ENCODE results near the gene FTCD. TPM values are rescaled to one million over a fixed set of nuclear protein-coding genes. Genes with fewer than 3 reads are reported as not detected.

The FTCD gene
- total and polyA plus RNA-seq, 4 experiments from 2014 or later: 1.3 to 1.7 TPM; not detected in 2

- H3K27me3 Mint-ChIP-seq: peaks cover 29 to 37% of the 10 kb centered on the region in 2 donors
Observed at GRCh38 chr21:46100020-46100419, 55.4 kb downstream of the FTCD start.

GRCh38 chr21:46099476-46099875 is 55.9 kb downstream of the FTCD start:
- Histone ChIP-seq H3K4me1 (ENCODE audit: insufficient read depth, low read length) (no peaks in the 10 kb centered on the region), H3K9me3 (ENCODE audit: control insufficient read depth in 1 of 2, low read length in 2 of 2) (no peaks in the 10 kb centered on the region), H3K36me3 (ENCODE audit: insufficient read depth, low read length) (no peaks in the 10 kb centered on the region), H3K27ac (ENCODE audit: low read depth, low read length) (no peak overlapping the region), H3K27me3 (ENCODE audit: insufficient read depth, low read length) (no peaks in the 10 kb centered on the region), H3K4me3 (ENCODE audit: low read length in 2 of 2) (no peak overlapping the region)
- ChIA-PET POLR2A (ENCODE audit: partially characterized antibody) (no interaction called here), CTCF (ENCODE audit: partially characterized antibody) (no interaction called here)
- no peak for DNase-seq
- intact Hi-C loops (cut with micrococcal nuclease): loop anchor here (5.0 kb wide), 1 partner anchor 127 kb away; no protein-coding TSS in a partner anchor
- Mint-ChIP-seq H3K9me3 (peaks cover 2 to 27% (median 22%) of the 10 kb centered on the region in 8 donors), H3K27me3 (peaks cover 24 to 36% of the 10 kb centered on the region in 2 donors), H3K4me3 (peak overlapping the region in 2 of 8 donors; percentile 24 to 68), H3K36me3 (peaks cover 3% of the 10 kb centered on the region in 2 donors), H3K27ac (no peak overlapping the region), H3K4me1 (peaks cover 3 to 6% (median 5%) of the 10 kb centered on the region in 4 donors)

More at GRCh38 chr21:46100020-46100419, 55.4 kb downstream of the FTCD start:
- no peaks in the 10 kb centered on the region for H3K27me3 ChIP-seq (ENCODE audit: insufficient read depth, low read length)
- peaks cover 3% of the 10 kb centered on the region in 2 donors for H3K36me3 Mint-ChIP-seq
- H3K9me3 ChIP-seq (ENCODE audit: control insufficient read depth in 1 of 2, low read length in 2 of 2): no peaks in the 10 kb centered on the region
- no peak overlapping the region for H3K27ac ChIP-seq (ENCODE audit: low read depth, low read length)
- ChIA-PET POLR2A (ENCODE audit: partially characterized antibody) (no interaction called here), CTCF (ENCODE audit: partially characterized antibody) (no interaction called here)
- DNase-seq: no peak
- no peak overlapping the region for H3K4me3 ChIP-seq (ENCODE audit: low read length in 2 of 2)
- H3K4me1 Mint-ChIP-seq: peaks cover 3 to 6% (median 5%) of the 10 kb centered on the region in 4 donors
- no peak overlapping the region for H3K27ac Mint-ChIP-seq
- H3K4me3 Mint-ChIP-seq: peak overlapping the region in 5 of 8 donors; percentile 7 to 61 (median 52)
- no peaks in the 10 kb centered on the region for H3K36me3 ChIP-seq (ENCODE audit: insufficient read depth, low read length)
- intact Hi-C loops (cut with micrococcal nuclease): no loop called here
- H3K9me3 Mint-ChIP-seq: peaks cover 2 to 30% (median 24%) of the 10 kb centered on the region in 8 donors
- H3K4me1 ChIP-seq (ENCODE audit: insufficient read depth, low read length): no peaks in the 10 kb centered on the region

GRCh38 chr21:46098303-46099141 is 56.9 kb downstream of the FTCD start:
- peaks cover 3 to 6% (median 5%) of the 10 kb centered on the region in 4 donors for H3K4me1 Mint-ChIP-seq
- no peak overlapping the region for H3K27ac ChIP-seq (ENCODE audit: low read depth, low read length)
- peak overlapping the region; percentile 25 to 72 (median 68) for H3K4me3 Mint-ChIP-seq
- peaks cover 19 to 28% of the 10 kb centered on the region in 2 donors for H3K27me3 Mint-ChIP-seq
- no peak overlapping the region for H3K4me3 ChIP-seq (ENCODE audit: low read length in 2 of 2)
- intact Hi-C loops (cut with micrococcal nuclease): loop anchor here (5.0 kb wide), 1 partner anchor 126 kb away; no protein-coding TSS in a partner anchor
- CTCF ChIA-PET (ENCODE audit: partially characterized antibody): no interaction called here
- H3K4me1 ChIP-seq (ENCODE audit: insufficient read depth, low read length): no peaks in the 10 kb centered on the region
- POLR2A ChIA-PET (ENCODE audit: partially characterized antibody): no interaction called here
- peak overlapping the region in 1 of 7 donors; percentile 17 for H3K27ac Mint-ChIP-seq
- DNase-seq: peak in 1 of 5 donors; percentile 4
- H3K9me3 ChIP-seq (ENCODE audit: control insufficient read depth in 1 of 2, low read length in 2 of 2): no peaks in the 10 kb centered on the region
- no peaks in the 10 kb centered on the region for H3K36me3 ChIP-seq (ENCODE audit: insufficient read depth, low read length)
- peaks cover 2 to 17% (median 13%) of the 10 kb centered on the region in 8 donors for H3K9me3 Mint-ChIP-seq
- H3K27me3 ChIP-seq (ENCODE audit: insufficient read depth, low read length): no peaks in the 10 kb centered on the region
- H3K36me3 Mint-ChIP-seq: peaks cover 3% of the 10 kb centered on the region in 2 donors

GRCh38 chr21:46097336-46098293 is 57.8 kb downstream of the FTCD start, which contains the start of gene COL6A2:
Gene COL6A2 (plus strand): TSS chr21:46098112.
- Mint-ChIP-seq H3K9me3 (peaks cover 0 to 10% (median 5%) of the 10 kb centered on the region in 8 donors), H3K4me1 (peaks cover 3 to 6% (median 5%) of the 10 kb centered on the region in 4 donors), H3K27me3 (peaks cover 13 to 21% of the 10 kb centered on the region in 2 donors), H3K27ac (peak within 1 kb of the TSS in 4 of 7 donors; percentile 65 to 92 (median 74)), H3K36me3 (no peaks in the 10 kb centered on the region), H3K4me3 (peak within 1 kb of the TSS; percentile 57 to 89 (median 70))
- Histone ChIP-seq H3K4me3 (ENCODE audit: low read length in 2 of 2) (no peak within 1 kb of the TSS), H3K4me1 (ENCODE audit: insufficient read depth, low read length) (no peaks in the 10 kb centered on the region), H3K36me3 (ENCODE audit: insufficient read depth, low read length) (no peaks in the 10 kb centered on the region), H3K9me3 (ENCODE audit: control insufficient read depth in 1 of 2, low read length in 2 of 2) (no peaks in the 10 kb centered on the region), H3K27me3 (ENCODE audit: insufficient read depth, low read length) (no peaks in the 10 kb centered on the region), H3K27ac (ENCODE audit: low read depth, low read length) (no peak within 1 kb of the TSS)
- CTCF ChIA-PET (ENCODE audit: partially characterized antibody): no interaction called here
- intact Hi-C loops (cut with micrococcal nuclease): loop anchor here (5.0 kb wide), 1 partner anchor 125 kb away; no protein-coding TSS in a partner anchor
- DNase-seq: peak in 4 of 5 donors; percentile 27 to 43 (median 36)
- POLR2A ChIA-PET (ENCODE audit: partially characterized antibody): no interaction called here

GRCh38 chr21:46096596-46097335 is 58.6 kb downstream of the FTCD start:
- no peaks in the 10 kb centered on the region for H3K36me3 ChIP-seq (ENCODE audit: insufficient read depth, low read length)
- CTCF ChIA-PET (ENCODE audit: partially characterized antibody): no interaction called here
- peaks cover 0 to 3% (median 0%) of the 10 kb centered on the region in 8 donors for H3K9me3 Mint-ChIP-seq
- intact Hi-C loops (cut with micrococcal nuclease): loop anchor here (5.0 kb wide), 1 partner anchor 124 kb away; no protein-coding TSS in a partner anchor
- no peak overlapping the region for H3K4me3 ChIP-seq (ENCODE audit: low read length in 2 of 2)
- H3K27ac Mint-ChIP-seq: peak overlapping the region in 4 of 7 donors; percentile 65 to 92 (median 74)
- no peaks in the 10 kb centered on the region for H3K4me1 ChIP-seq (ENCODE audit: insufficient read depth, low read length)
- H3K36me3 Mint-ChIP-seq: no peaks in the 10 kb centered on the region
- no peak for DNase-seq
- peaks cover 3 to 6% (median 5%) of the 10 kb centered on the region in 4 donors for H3K4me1 Mint-ChIP-seq
- no peak overlapping the region for H3K27ac ChIP-seq (ENCODE audit: low read depth, low read length)
- peak overlapping the region; percentile 4 to 89 (median 66) for H3K4me3 Mint-ChIP-seq
- no peaks in the 10 kb centered on the region for H3K9me3 ChIP-seq (ENCODE audit: control insufficient read depth in 1 of 2, low read length in 2 of 2)
- POLR2A ChIA-PET (ENCODE audit: partially characterized antibody): no interaction called here
- H3K27me3 Mint-ChIP-seq: peaks cover 13 to 15% of the 10 kb centered on the region in 2 donors
- H3K27me3 ChIP-seq (ENCODE audit: insufficient read depth, low read length): no peaks in the 10 kb centered on the region

DNA sequence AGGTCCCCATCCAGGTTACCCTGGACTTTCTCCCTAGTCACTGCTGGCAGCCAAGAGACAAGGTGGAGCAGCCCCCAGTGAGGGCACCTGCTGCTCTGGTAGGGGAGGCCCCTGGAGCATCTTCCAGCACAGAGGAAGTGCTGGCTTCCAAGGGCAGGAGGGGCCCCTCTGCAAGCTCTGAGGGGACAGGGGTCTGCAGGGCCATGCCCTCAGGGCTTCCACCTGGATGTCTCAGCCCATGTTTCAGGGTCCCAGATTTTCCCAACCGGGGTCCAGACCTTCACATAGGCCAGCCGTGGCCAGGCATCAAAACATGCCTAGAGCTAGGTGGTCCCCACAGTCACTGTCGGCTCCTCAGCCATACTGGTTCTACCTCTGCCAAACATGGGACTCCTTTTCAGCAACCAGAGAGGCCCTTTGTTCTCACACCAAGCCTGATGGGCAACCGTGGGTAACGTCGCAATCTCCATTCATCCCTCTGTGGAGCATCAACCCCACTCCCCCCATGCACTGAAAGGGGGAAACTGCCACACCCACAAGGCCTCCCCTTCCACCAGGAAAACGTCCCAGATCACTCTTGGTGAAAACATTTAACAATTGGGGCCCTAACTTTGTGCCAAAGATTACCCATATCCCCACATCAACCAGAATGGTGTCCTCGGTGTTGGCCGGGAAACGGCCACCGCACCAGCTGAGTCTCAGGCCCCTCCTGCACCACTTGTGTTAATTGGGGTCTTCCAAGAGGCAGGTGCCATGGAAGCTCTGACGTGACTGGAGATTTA is 59.4 kb downstream of the FTCD start:
- no peak for DNase-seq
- H3K27ac Mint-ChIP-seq: peak overlapping the region in 5 of 7 donors; percentile 11 to 84 (median 48)
- H3K4me3 Mint-ChIP-seq: peak overlapping the region in 7 of 8 donors; percentile 22 to 80 (median 46)

More for the DNA sequence above, 59.4 kb downstream of the FTCD start:
- H3K4me1 Mint-ChIP-seq: peaks cover 3 to 7% (median 5%) of the 10 kb centered on the region in 4 donors
- Histone ChIP-seq H3K36me3 (ENCODE audit: insufficient read depth, low read length) (no peaks in the 10 kb centered on the region), H3K4me3 (ENCODE audit: low read length in 2 of 2) (no peak overlapping the region), H3K27ac (ENCODE audit: low read depth, low read length) (no peak overlapping the region), H3K9me3 (ENCODE audit: control insufficient read depth in 1 of 2, low read length in 2 of 2) (no peaks in the 10 kb centered on the region), H3K4me1 (ENCODE audit: insufficient read depth, low read length) (no peaks in the 10 kb centered on the region), H3K27me3 (ENCODE audit: insufficient read depth, low read length) (no peaks in the 10 kb centered on the region)
- no peaks in the 10 kb centered on the region for H3K36me3 Mint-ChIP-seq
- intact Hi-C loops (cut with micrococcal nuclease): loop anchor here (5.0 kb wide), 1 partner anchor 124 kb away; no protein-coding TSS in a partner anchor
- peaks cover 0 to 5% (median 0%) of the 10 kb centered on the region in 8 donors for H3K9me3 Mint-ChIP-seq
- H3K27me3 Mint-ChIP-seq: peaks cover 7 to 13% of the 10 kb centered on the region in 2 donors
- ChIA-PET CTCF (ENCODE audit: partially characterized antibody) (no interaction called here), POLR2A (ENCODE audit: partially characterized antibody) (no interaction called here)
